ENCODE measurements around the gene AIG1.

- TF ChIP-seq POLR2AphosphoS5 (IDR thresholded peaks at IDR 0.05; ENCODE audit: borderline replicate concordance, low read depth, low read length): no peak
- TF ChIP-seq EZH2 (IDR thresholded peaks at IDR 0.05): no peak
- TF ChIP-seq FOXP2 (optimal IDR thresholded peaks at IDR 0.05; ENCODE audit: control extremely low read depth, extremely low read length, insufficient read depth): no peak
Observed at GRCh38 chr6:143346004-143346403, 285.3 kb downstream of the AIG1 start.

Data from SK-N-MC (cell line).